HG03097 (cell line): ENCODE measurements around the gene PSTPIP1.

Experiments
- ATAC-seq: cut with Tn5 transposase; IDR thresholded peaks from one replicate; pipeline ENCODE4 v1.9.1; 2021; ENCODE audit not compliant: unreplicated experiment, low FRiP score

Gene PSTPIP1

GRCh38 chr15:76996526-76997401 lies 1.8 kb downstream of the PSTPIP1 start:
- no peak for ATAC-seq

DNA sequence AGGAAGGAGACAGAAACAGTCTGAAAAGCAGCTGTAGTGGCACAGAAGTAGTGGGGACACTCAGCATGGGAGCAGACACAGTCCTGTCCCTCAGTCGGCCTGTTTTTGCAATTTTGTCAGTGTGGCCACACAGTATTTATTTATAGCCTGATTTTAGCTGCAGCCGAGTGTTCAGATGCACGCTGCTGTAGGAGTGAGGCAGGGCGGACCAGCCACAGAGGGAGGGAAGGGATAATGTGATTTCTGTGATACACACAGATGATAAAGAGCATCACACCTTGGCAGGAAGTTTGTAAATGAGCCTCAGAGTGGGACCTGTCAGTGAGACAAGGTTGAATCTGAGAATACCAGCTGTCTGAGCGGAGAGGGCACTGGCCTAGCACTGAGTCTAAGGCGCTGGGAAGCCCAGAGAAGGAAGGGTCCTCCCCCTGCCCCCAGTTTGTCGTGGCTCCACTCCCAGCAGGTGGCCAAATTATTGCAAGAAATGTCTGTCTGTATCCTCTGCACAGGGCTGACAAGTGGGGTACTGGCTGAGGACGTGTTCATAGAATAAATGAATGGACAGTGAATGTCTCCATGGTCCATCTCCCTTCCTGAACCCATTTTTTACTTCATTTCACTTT lies 3.8 kb downstream of the PSTPIP1 start:
- ATAC-seq, result no peak

DNA sequence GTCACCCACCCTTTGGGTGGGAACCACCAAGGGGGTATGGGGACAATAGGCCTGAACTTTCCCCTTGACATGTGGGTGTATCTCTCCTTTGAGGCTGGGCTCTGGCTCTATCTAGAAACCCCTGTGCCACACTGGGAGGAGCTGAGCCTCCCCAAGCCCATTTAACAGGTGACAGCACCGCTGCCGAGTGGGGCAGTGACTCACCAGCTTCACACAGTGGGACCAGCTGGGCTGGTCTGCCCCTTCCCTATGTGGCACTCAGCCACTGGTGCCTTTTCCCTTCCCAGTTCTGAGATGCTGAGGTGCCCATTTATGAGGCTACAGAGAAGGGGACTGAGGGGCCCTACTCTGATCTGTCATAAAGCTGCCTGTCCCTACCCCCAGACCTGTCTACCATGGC lies 5.1 kb downstream of the PSTPIP1 start:
- ATAC-seq, result no peak

- no peak for ATAC-seq
These were observed 6.4 kb downstream of the PSTPIP1 start for GRCh38 chr15:77001351-77001750.

- no peak for ATAC-seq
These were observed 7.0 kb downstream of the PSTPIP1 start for GRCh38 chr15:77001966-77002365.

DNA sequence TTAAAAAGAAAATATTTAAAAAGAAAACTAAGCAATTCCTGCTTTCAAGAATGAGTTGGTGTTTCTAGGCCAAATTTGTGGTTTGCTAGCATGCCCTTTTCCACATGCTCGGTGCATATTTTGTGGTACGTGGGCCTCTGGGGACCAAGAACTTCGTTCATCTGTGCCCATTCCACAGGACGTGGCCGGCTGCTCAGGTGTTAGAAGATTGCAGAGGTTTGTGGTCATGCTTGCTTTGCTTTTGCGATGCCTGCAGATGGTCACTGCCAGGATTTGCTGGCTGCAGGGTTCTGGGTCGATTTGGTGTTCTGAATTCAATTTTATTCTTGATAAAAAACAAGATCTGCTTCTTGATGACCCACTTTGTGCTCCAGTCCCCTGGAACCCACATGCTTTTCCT lies 7.5 kb downstream of the PSTPIP1 start:
- no peak for ATAC-seq

GRCh38 chr15:77002954-77003912 lies 8.3 kb downstream of the PSTPIP1 start:
- peak; percentile 74 for ATAC-seq

- no peak for ATAC-seq
These were observed 9.3 kb downstream of the PSTPIP1 start for GRCh38 chr15:77004189-77004588.

DNA sequence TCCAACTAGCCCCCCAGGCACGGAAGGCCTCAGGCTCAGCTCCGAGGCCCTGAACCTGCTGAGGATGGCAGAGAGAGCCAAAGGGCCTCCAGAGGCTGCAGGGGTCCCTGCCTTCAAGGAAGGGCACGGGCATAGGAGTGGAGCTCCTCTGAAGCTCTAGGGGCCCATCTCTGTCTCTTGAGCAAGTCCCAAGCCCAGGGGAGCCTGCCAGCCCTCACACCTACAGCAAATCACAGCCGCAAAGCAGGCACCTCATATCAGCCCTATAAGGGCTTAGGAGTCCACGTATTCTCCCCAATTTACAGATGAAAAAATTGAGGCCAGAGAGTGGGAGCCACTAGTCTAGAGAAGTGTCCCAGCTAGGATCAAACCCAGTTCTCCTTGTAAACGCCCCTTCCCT lies 14.2 kb downstream of the PSTPIP1 start:
- no peak for ATAC-seq

GRCh38 chr15:77009646-77010311 lies 14.9 kb downstream of the PSTPIP1 start:
- ATAC-seq, result no peak

- no peak for ATAC-seq
These were observed 15.4 kb downstream of the PSTPIP1 start for GRCh38 chr15:77010312-77010686.

DNA sequence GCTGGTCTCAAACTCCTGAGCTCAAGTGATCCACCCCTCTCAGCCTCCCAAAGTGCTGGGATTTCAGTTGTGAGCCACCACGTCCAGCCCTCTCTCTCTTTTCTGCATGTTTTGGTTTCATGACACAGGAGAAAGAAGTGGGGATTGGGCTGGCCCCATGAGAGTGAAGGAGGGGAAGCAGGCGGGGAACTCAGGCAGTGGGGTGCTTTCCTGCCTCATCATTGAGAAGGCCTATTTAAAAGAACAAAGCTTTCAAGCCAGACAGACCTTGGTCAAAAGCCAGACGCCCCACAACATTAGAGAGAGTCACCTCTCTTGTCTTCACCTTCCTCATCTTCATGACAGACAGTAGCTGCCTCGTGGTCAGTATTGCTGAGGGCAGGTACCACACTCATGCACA lies 15.9 kb downstream of the PSTPIP1 start:
- no peak for ATAC-seq

DNA sequence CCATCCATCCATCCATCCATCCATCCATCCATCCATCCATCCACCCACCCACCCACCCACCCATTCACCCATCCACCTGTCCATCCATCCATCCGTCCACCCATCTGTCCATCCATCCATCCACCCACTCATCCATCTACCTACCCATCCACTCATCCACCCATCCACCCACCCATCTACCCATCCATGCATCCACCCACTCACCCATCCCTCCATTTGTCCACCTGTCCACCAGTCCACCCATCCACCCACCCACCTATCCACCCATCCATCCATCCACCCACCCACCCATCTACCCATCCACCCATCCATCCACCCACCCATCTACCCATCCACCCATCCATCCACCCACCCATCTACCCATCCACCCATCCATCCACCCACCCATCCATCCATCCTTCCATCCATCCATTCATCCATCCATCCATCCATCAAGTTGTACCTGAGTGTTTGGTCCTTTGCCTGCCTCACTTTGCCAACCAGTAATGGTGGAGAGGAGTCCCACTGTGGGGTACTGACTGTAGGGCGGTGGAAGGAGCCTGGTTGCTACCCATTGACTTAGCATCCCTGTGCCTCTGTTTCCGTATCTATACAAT lies 17.3 kb downstream of the PSTPIP1 start:
- ATAC-seq, result no peak

DNA sequence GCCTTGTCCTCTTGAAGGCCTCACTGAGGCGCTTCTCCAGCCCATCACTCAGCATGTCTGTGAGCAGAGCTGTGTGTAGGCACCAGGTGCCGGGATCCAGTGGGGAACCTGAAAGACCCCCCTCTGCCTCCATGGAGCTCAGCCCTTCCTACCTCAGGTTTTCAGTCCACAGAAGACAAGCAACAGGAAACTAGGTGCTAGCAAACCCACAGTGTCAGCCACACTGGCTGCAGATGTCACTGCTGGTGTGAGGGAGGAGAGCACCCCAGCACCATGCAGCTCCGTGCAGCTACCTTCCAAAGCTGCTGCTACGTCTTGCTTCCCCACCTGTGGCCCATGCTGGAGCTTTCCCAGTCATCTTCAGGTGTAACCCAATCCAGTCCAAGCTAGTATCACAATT lies 17.9 kb downstream of the PSTPIP1 start:
- peak; percentile 37 for ATAC-seq

DNA sequence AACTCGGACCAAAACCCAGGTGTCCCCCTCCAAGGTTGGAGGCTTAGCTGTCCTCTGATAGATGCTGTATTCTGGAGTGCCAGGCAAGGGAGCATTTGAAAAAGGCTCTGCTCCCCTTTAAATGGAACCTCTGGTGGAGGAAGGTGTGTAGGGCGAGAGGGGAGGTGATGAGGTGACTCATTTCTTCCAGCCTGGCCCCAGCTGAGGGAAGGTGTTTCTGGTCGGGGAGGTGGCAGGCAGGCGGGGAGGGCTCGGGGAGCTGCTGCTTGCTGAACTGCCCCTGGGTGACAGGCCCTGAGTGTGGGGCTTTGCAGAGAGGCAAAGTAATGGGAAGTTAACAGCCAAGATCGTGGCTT lies 18.8 kb downstream of the PSTPIP1 start:
- ATAC-seq, result no peak

- ATAC-seq, result no peak
These were observed 19.5 kb downstream of the PSTPIP1 start for GRCh38 chr15:77014132-77015081.

DNA sequence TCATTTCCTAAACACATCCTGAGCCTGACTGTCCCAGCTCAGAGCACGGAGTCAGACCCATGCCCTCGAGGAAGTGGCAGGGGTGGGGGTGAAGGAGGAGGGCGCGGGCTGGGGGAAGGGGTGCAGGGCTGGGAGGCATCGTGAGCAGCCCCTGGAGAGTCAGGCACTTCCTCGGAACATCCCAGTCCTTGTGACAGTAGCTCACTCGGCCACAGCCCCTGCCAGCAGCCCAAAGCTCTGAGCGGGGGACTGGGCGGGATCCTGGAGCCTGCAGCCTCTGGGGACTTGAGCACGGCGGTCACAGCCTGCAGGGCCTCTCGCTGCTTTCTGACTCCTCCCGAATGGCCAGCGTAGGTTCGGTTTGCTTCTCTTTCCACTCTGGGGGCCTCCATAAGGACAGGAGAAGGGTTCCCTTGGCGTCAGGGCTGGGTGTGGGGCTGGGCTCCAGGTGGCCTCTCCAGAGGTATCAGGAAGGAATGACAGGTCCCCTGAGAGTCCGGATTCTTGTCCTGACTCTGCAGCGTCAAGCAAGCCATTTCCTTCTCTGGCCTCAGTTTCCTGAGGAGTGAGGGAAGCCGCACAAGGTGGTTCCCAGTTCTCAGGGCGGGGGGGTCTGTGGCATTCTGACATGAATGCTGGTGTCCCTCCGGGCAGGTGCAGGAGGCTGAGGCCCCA lies 20.9 kb downstream of the PSTPIP1 start:
- no peak for ATAC-seq

DNA sequence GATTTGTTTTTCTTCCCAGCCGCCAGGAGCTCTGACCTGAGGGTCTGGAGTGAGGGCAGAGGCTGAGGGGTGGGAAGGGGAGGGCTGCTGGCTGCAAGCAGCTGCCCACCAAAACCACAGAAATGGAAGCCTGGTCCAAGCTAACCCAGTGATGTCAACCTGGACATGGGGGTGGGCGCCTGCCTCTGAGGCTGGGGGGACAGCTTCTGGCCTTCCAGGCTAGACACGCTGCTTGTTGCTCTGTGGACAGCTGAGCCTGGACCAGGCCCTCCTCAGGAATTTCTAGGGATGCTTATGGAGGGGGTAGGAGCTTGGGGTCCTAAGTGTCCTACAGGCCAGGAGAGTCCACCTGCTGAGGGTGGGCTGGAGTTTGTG lies 21.4 kb downstream of the PSTPIP1 start:
- no peak for ATAC-seq
